Activated gamma-delta T cell treated with anti-CD3 and anti-CD28 coated beads, Interleukin-2, amount 50 U/mL, for 16 hours (primary cell): ENCODE results near the gene RAB20.
"Not testable (repeated sequence)": the region's sequence is repeated elsewhere in the genome, so short reads cannot be mapped to it uniquely, and the experiment has no call there.

Experiments
- DNase-seq: peaks from one replicate; pipeline ENCODE4 v3.0.0-alpha.2; 2020; ENCODE audit warnings: low read depth

Gene RAB20

DNA sequence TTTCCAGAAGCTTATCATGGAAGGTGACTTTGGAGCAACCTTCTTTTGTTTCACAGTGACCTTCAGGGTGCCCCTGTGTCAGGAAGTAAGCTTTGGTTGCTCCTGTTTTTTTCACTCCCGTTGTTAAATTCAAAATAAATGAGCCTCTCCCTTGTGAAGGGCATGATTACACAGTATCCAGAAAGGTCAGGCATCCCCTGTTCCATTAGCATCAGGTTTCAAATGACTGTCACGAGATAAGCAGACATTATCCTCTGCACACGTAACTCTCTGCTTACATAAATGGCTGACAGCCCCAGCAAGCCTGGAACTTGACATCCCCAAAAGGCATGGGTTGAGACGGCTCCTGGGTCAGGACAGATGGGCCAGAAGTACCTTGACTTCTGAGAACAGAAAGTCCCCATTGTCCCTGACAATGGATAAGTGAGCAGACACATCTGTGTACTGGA, 52.0 kb downstream of the RAB20 start:
- no peak for DNase-seq

DNA sequence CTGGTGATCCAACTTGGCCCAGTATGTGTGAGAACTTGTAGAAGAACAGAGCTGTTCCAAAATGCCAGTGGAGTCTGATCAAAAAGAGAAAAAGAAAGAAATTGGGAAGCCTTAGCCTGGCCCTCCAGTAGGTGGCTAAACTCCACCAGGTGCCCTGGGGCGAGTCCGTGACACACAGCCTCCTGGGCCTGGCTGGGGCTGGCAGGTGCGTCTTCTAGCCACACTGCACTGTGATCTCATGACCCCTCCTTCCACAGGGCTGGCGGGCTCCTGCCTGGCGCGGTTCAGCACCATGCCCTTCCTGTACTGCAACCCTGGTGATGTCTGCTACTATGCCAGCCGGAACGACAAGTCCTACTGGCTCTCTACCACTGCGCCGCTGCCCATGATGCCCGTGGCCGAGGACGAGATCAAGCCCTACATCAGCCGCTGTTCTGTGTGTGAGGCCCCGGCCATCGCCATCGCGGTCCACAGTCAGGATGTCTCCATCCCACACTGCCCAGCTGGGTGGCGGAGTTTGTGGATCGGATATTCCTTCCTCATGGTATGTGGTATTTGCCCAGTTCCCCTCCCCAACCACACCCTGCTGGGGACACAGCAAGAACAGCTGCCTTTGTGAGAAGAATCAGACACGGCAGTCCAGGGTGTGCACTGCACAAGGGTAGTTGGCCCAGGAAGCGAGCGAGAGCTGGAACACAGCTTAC, 53.7 kb downstream of the RAB20 start:
- DNase-seq, result no peak

DNA sequence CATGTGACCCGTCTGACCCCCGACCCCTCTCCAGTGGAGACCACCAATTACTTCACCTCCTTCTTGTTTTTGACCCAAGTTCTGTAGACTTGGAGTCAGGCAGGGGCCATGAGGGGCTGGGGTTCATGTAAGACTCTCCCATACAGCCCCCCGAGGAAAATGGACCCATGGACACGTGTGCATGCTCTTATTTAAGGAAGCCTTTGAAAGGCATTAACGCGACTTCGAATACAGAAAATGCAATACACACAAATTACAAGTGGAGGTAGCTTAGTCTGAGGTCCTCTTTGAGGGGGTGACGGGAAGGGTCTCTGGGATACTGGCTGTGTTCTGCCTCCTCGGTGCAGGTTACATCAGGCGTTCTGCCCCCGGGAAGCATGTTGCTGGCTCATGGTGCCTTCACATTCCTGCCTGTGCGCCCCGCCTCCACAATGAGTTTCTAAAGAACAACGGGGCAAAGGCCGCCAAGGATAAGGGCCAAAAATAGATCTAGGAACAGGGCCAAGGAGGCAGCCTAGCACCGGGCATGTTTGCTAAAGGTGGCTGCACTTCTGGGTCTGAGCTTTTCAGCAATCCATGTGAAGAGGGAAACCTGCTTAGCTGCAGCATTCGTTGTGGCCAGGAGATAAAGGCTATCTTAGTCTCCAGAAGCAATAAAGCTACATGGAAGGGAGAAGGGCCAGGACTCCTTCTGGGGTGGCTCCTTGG, 54.5 kb downstream of the RAB20 start:
- DNase-seq, result no peak

DNA sequence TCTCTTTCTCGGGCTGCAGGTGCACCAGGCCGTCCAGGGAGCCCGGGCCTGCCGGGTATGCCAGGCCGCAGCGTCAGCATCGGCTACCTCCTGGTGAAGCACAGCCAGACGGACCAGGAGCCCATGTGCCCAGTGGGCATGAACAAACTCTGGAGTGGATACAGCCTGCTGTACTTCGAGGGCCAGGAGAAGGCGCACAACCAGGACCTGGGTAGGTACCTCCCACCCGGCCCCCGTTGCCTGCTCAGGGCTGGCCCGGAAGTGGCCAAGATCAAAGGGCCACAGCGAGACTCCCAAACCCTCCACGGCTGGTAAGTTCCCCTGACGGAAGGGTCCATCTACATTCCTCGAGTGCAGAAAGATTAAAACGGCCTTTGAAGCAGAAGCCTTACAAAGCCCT, 55.1 kb downstream of the RAB20 start:
- DNase-seq, result no peak

DNA sequence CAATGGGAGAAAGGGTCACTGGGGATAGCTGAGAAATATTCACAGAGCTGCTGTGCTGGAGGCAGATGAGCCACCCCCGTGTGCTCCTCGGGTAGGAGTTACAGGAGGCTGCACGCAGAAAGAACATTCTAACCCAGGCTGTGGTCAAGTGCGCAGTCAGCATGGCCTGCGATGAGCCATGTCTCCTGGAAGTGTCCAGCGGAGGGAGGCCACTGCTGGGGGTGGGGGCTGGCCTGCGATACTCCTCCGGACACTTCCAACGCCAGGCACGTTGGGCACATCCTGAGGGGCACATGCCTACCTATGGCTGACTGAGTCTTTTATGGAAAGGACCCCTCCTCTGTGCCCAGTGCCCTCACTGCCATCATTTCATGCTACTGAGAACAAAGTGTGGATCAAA, 55.9 kb downstream of the RAB20 start:
- no peak for DNase-seq

DNA sequence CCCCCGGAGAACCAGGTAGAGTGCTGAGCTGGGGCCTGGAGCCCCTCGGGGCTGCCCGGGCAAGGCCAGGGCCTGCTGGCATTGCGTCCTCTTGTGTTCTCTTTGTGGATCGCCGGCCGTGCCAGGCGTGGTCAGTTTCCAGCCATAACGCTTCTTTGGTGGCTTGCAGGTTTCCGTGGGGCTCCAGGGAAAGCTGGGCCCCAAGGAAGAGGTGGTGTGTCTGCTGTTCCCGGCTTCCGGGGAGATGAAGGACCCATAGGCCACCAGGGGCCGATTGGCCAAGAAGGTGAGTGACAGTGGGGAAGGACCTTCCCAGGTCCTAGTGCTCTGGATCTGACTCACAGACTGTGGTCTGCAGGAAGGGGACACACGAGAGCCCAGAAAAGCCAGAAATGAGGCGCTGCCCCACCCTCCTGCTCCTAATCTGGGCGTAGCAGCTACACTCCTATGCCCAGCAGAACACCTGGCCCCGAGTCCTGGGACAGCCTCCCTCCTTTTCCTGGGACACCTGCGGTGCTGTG, 57.5 kb downstream of the RAB20 start:
- no peak for DNase-seq

DNA sequence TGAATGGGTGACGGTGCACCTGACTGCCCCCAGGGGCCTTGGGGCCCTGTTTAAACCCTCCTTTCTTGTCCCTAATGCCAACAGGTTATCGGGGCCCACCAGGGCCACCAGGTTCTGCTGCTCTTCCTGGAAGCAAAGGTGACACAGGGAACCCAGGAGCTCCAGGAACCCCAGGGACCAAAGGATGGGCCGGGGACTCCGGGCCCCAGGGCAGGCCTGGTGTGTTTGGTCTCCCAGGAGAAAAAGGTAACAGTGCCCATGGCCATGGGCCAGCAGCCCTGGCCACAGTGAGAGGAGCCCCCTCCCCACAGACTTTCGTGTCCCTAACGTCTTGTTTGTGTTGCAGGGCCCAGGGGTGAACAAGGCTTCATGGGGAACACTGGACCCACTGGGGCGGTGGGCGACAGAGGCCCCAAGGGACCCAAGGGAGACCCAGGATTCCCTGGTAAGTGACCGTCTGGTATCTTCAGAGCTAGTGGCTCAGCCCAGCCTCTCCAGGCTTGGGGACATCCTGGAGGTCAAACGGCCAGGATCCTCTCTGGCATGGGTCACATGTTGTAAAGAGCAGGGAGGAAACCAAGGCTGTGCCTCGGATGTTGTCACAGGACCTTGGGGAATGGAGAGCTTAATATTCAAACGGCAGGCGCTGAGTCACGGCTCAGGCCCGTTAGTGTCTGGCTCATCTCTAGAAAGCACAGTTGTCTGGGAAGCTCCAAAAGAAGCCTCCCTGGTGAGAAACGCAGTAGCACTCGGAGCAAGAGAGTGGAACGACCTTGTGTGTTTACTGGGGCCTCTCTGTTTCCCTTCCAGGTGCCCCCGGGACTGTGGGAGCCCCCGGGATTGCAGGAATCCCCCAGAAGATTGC, 58.3 kb downstream of the RAB20 start:
- DNase-seq, result no peak

DNA sequence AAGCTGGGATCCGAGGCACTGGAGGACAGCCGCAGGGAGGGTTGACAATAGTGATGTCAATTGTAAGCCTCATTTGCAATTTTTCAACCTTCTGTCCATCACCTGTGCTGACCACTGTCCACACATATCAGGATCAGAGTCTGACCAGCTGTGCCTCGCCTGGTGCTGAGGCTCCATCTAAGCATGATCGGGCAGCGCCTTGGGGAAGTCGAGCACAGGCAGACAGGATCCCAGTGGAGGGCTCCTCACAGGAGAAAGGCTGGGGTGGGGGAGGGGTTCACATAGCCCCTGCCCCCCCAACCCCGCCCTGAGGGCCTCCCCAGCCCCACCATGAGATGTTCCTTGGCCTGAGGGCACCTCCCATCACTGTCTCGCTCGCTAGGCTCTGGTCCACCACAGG, 60.3 kb downstream of the RAB20 start:
- no peak for DNase-seq

DNA sequence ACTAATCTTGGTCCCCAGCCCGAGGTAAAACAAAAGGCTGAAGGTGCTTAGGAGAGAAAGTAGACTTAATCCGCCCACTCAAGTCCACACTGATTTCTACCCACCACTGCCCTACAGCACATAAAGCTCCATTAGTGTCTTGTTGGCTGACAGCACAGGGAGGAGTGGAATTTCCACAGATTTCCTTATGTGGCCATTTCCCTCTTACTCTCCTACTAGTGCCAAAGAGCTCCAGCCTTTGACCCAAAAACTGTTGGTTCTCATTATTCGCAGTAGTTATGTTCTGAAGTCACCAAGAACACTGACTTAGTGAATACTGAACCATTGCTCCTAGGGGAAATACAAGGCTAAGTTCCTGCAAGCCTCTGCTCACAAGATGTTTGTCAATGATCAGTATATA, 61.2 kb downstream of the RAB20 start:
- DNase-seq, result no peak

DNA sequence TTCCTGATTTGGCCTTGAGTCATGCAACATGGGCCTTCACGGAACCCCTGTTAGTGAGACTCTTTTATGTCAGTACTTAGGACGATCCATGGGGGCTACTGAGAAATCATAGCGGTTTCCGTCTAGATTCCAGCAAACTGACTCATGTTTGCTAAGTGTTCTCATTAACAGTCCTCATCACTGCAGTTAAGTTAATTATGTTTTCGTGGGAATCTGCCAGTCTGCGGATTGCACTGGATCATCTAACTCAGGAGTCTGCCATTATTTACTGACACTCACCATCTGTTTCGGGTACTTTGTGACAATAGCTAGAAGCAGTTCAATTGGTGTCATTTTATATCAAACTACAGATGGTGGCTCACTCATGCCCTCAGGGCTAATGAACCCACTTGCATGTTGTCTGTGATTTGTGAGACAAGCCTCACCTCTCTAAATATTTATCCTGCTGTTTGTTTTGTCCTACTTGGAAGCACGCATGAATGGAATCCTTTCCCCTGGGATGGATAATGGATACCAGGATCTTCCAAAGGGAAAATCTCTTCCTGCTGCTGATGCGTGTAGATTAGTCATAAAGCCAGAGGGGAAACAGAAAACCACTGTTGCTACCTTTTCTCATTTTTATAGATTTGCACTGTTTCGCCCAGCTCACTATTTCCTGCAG, 61.8 kb downstream of the RAB20 start:
- no peak for DNase-seq

DNA sequence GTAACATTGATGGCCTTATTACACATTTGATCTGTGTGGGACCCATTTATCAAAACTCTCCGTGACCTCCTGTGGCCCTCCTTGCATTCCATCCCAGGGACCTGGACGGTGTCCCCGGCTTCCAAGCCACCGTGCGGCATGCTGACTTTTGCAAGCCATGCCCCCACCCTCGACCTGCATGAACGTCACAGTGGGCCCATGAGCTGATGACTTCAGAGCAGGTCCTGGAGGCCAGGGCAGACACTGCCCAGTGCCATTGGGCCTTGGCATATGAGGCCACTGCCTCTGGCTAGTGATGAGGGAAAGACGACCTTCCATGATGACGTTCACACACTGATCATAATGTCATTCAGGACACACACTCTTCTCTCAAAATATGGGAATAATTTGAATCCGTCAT, 62.8 kb downstream of the RAB20 start:
- DNase-seq, result no peak

DNA sequence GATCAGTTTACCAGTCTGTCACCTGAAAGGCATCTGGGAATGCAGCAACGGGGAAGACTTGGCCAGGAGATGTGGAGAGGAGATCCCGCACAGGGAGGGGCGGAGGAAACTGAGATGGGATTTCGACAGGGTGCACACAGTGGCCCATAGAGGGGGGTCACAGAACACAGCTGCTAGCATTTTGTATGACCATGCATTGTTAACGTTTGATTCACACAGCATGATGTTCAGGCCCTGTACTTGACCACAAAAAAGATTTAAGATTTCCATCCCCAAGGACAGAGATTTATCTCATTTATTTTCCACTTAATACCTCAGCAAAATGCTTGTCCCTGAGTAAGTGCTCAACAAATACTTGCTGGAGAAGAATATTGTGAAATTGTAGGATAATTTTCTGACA, 63.2 kb downstream of the RAB20 start:
- DNase-seq, result no peak

DNA sequence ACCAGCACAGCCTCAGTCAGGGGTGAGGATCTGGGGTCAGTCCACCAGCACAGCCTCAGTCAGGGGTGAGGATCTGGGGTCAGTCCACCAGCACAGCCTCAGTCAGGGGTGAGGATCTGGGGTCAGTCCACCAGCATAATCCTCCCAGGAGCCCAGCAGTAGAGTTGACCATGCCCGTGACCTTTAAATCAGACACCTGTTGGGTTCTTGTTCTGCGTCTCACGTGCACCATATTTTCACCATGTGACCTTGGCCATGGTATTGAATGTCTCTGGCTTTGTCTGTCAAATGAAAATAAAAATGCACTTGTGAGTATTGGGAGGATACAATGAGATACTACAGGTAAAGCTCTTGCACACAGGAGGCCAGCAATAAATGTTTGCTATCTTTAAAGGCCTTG, 63.6 kb downstream of the RAB20 start:
- not testable (repeated sequence) for DNase-seq

DNA sequence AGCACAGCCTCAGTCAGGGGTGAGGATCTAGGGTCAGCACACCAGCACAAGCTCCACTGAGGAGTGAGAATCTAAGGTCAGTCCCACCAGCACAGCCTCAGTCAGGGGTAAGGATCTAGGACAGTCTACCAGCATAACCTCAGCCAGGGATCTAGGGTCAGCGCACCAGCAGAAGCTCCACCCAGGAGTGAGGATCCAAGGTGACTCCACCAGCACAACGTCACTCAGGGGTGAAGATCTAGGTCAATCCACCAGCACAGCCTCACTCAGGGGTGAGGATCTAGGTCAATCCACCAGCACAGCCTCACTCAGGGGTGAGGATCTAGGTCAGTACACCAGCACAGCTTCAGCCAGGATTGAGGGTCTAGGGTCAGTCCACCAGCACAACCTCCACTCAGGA, 64.5 kb downstream of the RAB20 start:
- no peak for DNase-seq

DNA sequence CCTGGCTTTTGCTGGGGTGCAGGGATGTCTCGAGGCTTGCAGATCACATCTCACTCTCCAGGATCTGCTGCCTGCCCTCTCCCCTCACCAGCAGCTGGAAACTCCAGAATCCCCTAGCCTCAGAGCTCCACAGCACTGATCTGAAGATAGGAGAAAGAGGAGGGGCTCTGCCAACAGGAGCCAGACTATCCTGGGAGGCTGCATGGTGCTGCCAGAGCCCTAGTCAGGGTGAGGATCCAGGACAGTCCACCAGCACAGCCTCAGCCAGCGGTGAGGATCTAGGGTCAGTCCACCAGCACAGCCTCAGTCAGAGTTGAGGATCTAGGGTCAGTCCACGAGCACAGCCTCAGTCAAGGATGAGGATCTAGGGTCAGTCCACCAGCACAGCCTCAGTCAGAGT, 65.2 kb downstream of the RAB20 start:
- no peak for DNase-seq

DNA sequence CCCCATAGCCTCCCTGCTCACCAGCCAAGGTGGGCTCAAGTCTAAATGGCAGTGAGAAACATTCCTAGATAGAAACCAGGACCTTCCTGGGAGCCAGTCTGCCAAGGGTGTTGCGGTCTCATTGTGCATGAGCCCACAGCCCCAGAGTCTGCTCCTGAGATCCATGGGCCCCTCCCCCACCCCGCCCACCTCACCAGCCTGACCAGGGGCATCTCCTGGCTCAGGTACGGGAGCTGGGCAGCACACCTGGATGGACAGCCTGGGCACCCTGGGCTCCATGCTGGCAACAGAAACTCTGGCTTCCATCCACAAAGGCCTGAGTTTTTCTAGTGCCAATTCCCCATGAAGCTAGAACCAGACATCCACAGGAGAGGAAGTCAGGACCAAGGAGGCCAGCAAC, 65.6 kb downstream of the RAB20 start:
- DNase-seq, result no peak

DNA sequence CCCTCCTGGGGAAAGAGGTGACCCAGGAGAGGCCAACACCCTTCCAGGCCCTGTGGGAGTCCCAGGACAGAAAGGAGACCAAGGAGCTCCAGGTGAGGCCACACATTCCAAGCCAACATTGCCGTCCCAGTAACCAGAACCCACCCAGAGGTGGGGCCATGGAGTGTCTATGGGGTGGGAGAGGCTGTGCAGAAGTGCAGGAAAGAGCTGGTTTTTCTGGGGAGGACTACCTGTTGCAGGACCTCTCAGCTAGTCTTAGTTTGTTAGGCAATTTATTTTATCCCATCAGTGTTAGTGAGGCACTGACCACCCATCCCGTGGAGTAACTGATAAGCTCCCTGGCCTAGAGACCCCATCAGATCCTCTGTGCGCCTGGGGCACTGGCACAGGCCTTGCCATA, 66.1 kb downstream of the RAB20 start:
- no peak for DNase-seq

DNA sequence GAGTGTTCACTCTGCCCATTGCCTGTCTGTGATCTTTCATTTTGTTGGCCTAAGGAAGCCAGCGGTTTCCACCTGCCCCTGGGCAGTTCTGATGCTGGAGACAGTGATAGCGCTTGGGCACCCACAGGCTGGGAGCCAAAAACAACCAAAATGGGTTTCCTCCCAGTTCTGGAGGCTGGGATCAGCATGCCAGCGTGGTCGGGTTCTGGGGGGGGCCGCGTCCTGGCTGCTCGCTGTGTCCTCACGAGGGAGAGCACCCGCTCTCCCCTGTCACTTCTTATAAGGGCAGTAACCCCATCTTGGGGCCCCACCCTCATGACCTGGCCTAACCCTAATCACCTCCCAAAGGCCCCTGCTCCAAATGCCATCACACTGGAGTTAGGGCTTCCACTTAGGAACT, 67.9 kb downstream of the RAB20 start:
- DNase-seq, result no peak

DNA sequence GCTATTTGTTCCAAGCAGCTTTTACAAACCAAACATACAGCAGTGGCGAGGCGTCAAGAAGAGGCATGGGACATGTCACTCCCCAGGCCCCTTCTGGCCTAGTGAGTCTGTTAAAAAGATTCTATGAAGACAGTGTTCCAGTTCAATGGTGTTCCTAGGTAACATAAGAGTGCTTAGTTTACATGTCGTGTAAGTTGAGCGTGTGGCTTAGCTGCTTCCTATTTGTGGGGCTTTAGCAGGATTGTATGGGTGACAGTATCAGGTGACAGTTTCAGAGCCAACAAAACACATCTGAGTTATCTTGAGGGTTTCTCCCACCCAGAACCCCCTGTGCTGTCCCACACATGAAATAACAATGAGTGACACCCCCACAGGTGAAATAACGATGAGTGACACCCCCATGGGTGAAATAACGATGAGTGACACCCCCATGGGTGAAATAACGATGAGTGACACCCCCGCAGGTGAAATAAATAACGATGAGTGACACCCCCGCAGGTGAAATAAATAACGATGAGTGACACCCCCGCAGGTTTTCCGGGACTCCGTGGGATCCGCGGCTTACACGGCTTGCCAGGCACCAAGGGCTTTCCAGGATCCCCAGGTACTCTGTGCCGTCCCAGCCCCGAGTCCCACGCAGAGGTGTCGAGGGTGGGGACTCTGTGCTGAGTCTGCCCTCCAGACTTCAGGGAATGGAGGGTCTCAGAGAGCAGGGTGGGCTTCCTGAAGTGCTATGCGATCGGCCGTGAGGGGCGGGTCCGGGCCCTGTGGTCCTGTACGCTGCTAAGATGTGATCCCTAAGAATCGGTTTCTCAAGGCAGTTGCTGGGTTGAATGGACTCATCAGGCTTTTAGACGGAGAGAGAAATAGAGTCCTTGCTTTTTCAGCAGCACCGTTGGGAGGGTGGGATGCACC, 68.6 kb downstream of the RAB20 start:
- no peak for DNase-seq

DNA sequence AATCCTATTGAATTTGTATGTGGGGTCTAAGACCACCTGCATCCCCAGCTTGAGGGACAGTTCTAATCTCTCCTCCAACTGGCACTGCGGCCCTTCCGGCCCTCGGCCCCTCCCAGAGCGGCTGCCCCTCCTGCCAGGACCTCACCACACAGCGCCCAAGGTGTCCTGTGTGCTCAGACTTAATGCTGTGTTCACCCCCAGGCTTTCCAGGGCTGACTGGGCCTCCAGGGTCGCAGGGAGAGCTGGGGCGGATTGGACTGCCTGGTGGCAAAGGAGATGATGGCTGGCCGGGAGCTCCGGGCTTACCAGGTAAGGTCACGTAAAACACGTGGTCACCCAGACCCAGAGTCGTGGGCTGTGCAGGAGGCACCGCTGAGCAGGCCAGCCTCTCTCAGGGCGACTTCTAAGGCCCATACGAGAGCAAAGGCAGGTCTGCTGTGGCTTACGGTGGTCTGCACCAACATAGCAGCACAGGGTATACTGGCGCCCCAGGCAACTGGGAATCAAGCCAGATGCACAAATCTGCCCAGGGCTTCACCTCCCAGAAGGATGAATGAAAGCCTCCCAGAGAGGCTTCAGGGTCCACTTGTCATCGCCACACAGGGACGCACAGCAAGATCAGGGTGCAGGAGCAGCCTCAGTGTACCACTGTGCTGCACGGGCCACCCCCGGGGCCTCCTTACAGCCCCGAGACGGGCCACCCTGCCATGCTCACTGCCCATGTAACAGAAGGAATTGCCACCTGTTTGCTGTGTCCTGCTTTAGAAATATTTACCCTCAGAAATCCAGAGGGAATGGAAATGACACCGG, 69.4 kb downstream of the RAB20 start:
- no peak for DNase-seq
